ENCODE results near the gene ZSWIM2. TPM values are rescaled to one million over a fixed set of nuclear protein-coding genes. Genes with fewer than 3 reads are reported as not detected.

The ZSWIM2 gene
- total RNA-seq, 1 experiment from 2014 or later = not detected

DNA sequence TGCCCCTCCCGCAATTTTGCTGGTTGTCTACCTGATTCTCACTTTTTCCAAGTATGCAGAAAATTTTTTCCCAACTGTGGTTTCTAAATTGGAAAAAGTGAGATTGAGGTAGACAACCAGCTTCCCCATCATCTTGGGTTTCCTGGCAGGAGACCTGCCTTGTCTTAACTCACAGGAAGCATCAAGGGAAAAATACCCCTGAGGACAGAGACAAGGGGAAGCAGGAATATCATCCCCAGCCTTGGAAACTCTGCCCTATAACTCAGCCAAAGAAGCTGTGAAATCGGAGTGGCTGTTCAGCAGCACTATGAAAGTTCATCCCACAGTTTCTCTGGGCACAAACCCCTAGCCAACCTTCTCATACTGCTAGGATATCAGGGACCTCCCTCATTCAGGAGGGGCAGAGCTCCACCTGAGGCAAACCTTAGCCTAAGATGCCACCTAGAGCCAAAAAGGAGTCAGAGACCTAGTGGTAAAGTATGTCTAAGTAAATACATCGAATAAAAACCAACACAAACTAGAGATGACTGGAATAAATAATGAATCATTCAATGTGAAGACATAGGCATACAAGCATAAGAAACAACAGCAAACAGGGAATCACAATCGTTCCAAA, 68.2 kb downstream of the ZSWIM2 start:
- intact Hi-C loops (cut with micrococcal nuclease) = loop anchor here (2.0 kb wide), 2 partner anchors 276 to 1572 kb away; no protein-coding TSS in a partner anchor
- Histone ChIP-seq H3K9me2 (ENCODE audit: insufficient read depth) (no peaks in the 10 kb centered on the region), H3K36me3 (ENCODE audit: control insufficient read depth in 1 of 2, insufficient read depth in 2 of 2, low read length in 2 of 2) (no peaks in the 10 kb centered on the region), H3K4me2 (ENCODE audit: low read length) (no peak overlapping the region), H2AFZ (ENCODE audit: low read depth, low read length, poor library complexity, severe bottlenecking) (peak overlapping the region; percentile 71), H3K27me3 (ENCODE audit: insufficient read depth, low read length) (no peaks in the 10 kb centered on the region), H4K20me1 (ENCODE audit: insufficient read depth) (no peaks in the 10 kb centered on the region), H3K4me1 (ENCODE audit: control insufficient read depth in 1 of 2, insufficient read depth in 2 of 2, low read length in 2 of 2) (no peaks in the 10 kb centered on the region), H3K79me2 (ENCODE audit: insufficient read depth, low read length) (no peaks in the 10 kb centered on the region), H3K4me3 (replicated peaks in 1 of 2; ENCODE audit: low read depth in 1 of 2, low read length in 2 of 2) (no peak overlapping the region), H3K27ac (ENCODE audit: low read depth, low read length) (no peak overlapping the region), H3K9me3 (ENCODE audit: control insufficient read depth in 1 of 2, insufficient read depth in 1 of 2, low read depth in 1 of 2, low read length in 2 of 2) (no peaks in the 10 kb centered on the region), H3K9ac (ENCODE audit: low read length) (no peak overlapping the region)
- ChIA-PET POLR2A (interaction anchor here (0.6 kb wide), 1 partner anchor 540 kb away, joined by 3 read pairs; no protein-coding TSS in a partner anchor), RAD21 (ENCODE audit: low non-redundant PET in 1 of 2, low total read pairs in 2 of 2, uncharacterized antibody in 2 of 2, unreplicated experiment in 2 of 2) (no interaction called here), CTCF (interaction anchor here (1.2 to 1.3 kb wide), 2 partner anchors 277 to 1490 kb away, joined by 3 to 4 read pairs; no protein-coding TSS in a partner anchor)
- TF ChIP-seq, protein P1, sequence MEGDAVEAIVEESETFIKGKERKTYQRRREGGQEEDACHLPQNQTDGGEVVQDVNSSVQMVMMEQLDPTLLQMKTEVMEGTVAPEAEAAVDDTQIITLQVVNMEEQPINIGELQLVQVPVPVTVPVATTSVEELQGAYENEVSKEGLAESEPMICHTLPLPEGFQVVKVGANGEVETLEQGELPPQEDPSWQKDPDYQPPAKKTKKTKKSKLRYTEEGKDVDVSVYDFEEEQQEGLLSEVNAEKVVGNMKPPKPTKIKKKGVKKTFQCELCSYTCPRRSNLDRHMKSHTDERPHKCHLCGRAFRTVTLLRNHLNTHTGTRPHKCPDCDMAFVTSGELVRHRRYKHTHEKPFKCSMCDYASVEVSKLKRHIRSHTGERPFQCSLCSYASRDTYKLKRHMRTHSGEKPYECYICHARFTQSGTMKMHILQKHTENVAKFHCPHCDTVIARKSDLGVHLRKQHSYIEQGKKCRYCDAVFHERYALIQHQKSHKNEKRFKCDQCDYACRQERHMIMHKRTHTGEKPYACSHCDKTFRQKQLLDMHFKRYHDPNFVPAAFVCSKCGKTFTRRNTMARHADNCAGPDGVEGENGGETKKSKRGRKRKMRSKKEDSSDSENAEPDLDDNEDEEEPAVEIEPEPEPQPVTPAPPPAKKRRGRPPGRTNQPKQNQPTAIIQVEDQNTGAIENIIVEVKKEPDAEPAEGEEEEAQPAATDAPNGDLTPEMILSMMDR (IDR thresholded peaks at IDR 0.05 in 2 of 3, conservative IDR thresholded peaks at IDR 0.05 in 1 of 3; ENCODE audit: borderline replicate concordance in 1 of 3, insufficient read depth in 1 of 3, low read depth in 2 of 3, low read length in 2 of 3) = peak; percentile 47 to 64 (median 58); a peak in 4 of 6 replicates
- TF ChIP-seq, protein P2, sequence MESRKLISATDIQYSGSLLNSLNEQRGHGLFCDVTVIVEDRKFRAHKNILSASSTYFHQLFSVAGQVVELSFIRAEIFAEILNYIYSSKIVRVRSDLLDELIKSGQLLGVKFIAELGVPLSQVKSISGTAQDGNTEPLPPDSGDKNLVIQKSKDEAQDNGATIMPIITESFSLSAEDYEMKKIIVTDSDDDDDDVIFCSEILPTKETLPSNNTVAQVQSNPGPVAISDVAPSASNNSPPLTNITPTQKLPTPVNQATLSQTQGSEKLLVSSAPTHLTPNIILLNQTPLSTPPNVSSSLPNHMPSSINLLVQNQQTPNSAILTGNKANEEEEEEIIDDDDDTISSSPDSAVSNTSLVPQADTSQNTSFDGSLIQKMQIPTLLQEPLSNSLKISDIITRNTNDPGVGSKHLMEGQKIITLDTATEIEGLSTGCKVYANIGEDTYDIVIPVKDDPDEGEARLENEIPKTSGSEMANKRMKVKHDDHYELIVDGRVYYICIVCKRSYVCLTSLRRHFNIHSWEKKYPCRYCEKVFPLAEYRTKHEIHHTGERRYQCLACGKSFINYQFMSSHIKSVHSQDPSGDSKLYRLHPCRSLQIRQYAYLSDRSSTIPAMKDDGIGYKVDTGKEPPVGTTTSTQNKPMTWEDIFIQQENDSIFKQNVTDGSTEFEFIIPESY (IDR thresholded peaks at IDR 0.05; ENCODE audit: extremely low read depth, insufficient replicate concordance, low read length) = no peak
- TF ChIP-seq POLR2AphosphoS5 (IDR thresholded peaks at IDR 0.05; ENCODE audit: low read depth, low read length) (no peak), SIN3A (IDR thresholded peaks at IDR 0.05; ENCODE audit: low read depth) (no peak), ELF1 (IDR thresholded peaks at IDR 0.05; ENCODE audit: borderline replicate concordance, low read depth) (no peak), CEBPB (IDR thresholded peaks at IDR 0.05; ENCODE audit: low read depth) (no peak), EZH2 (IDR thresholded peaks at IDR 0.05) (no peak), SP1 (IDR thresholded peaks at IDR 0.05; ENCODE audit: low read depth) (no peak), SRF (IDR thresholded peaks at IDR 0.05; ENCODE audit: low read depth) (no peak), RAD21 (IDR thresholded peaks at IDR 0.05; ENCODE audit: low read depth) (peak; percentile 89), EGR1 (IDR thresholded peaks at IDR 0.05; ENCODE audit: low read depth) (no peak)
- TF ChIP-seq, protein P3, sequence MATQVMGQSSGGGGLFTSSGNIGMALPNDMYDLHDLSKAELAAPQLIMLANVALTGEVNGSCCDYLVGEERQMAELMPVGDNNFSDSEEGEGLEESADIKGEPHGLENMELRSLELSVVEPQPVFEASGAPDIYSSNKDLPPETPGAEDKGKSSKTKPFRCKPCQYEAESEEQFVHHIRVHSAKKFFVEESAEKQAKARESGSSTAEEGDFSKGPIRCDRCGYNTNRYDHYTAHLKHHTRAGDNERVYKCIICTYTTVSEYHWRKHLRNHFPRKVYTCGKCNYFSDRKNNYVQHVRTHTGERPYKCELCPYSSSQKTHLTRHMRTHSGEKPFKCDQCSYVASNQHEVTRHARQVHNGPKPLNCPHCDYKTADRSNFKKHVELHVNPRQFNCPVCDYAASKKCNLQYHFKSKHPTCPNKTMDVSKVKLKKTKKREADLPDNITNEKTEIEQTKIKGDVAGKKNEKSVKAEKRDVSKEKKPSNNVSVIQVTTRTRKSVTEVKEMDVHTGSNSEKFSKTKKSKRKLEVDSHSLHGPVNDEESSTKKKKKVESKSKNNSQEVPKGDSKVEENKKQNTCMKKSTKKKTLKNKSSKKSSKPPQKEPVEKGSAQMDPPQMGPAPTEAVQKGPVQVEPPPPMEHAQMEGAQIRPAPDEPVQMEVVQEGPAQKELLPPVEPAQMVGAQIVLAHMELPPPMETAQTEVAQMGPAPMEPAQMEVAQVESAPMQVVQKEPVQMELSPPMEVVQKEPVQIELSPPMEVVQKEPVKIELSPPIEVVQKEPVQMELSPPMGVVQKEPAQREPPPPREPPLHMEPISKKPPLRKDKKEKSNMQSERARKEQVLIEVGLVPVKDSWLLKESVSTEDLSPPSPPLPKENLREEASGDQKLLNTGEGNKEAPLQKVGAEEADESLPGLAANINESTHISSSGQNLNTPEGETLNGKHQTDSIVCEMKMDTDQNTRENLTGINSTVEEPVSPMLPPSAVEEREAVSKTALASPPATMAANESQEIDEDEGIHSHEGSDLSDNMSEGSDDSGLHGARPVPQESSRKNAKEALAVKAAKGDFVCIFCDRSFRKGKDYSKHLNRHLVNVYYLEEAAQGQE (IDR thresholded peaks at IDR 0.05; ENCODE audit: low read depth) = no peak
- DNase-seq (ENCODE audit: low read depth, low spot score) (peak; percentile 48), ATAC-seq (peak; percentile 100)
- BruUV-seq (replicated peaks) = no TSS peak

Data from HCT116 (cell line).